Peyer's patch (tissue), 4 donors: Measurements from ENCODE around the gene CASZ1. TPM values are rescaled to one million over a fixed set of nuclear protein-coding genes. Genes with fewer than 3 reads are reported as not detected.
A peak's percentile ranks its signal among the peaks of the same experiment; 100 is the strongest.

ENCODE experiments used
- DNase-seq, 3 donors: peaks; one replicate each; pipeline ENCODE4 v3.0.0-alpha.2; 2017 to 2019
- H3K27ac ChIP-seq, 4 donors: fragments of 200-600 bp; sonication (generic); one replicate each; pipeline ENCODE4 v1.5.1; 2016 to 2019
- H3K27me3 ChIP-seq, 2 donors: fragments of 200-600 bp; sonication (generic); one replicate each; pipeline ENCODE4 v1.5.1; 2019
- H3K36me3 ChIP-seq, 3 donors: fragments of 200-600 bp; sonication (generic); one replicate each; pipeline ENCODE4 v1.5.1; 2016 to 2019
- H3K4me1 ChIP-seq, 4 donors: fragments of 200-600 bp; sonication (generic); one replicate each; pipeline ENCODE4 v1.5.1; 2016 to 2019
- H3K4me3 ChIP-seq, 4 donors: fragments of 200-600 bp; sonication (generic); 1 replicate in 3 of 4; 2 replicates in 1 of 4; pipeline ENCODE4 v1.5.1; 2016 to 2019; ENCODE audit warnings: mild to moderate bottlenecking in 1 of 4
- H3K9me3 ChIP-seq, 4 donors: fragments of 200-600 bp; sonication (generic); one replicate each; pipeline ENCODE4 v1.5.1; 2016 to 2019; ENCODE audit warnings: mild to moderate bottlenecking in 1 of 4
- CTCF ChIP-seq, 6 experiments: fragments of 450-650 bp in 4 of 6; fragments of 200-600 bp in 2 of 6; sonication (generic) in 1 of 6; IDR thresholded peaks; one replicate each; pipeline ENCODE4 v1.5.1; 2017 to 2019; ENCODE audit warnings: antibody characterized with exemption in 6 of 6, mild to moderate bottlenecking in 3 of 6, moderate library complexity in 1 of 6
- POLR2A ChIP-seq, 2 donors: fragments of 450-650 bp; IDR thresholded peaks; one replicate each; pipeline ENCODE4 v1.5.1; 2017; ENCODE audit warnings: antibody characterized with exemption in 2 of 2, mild to moderate bottlenecking in 2 of 2, moderate library complexity in 2 of 2
- total RNA-seq, 4 donors: library from RNA; depleted of rRNA; stranded (reverse); fragments of >200 nt; gene quantifications; one replicate each; pipeline ENCODE4 v1.1.0, GENCODE V29; 2016

The CASZ1 gene
- total RNA-seq, 4 donors from 2014 or later = 87.5 to 165 (median 137) TPM

DNA sequence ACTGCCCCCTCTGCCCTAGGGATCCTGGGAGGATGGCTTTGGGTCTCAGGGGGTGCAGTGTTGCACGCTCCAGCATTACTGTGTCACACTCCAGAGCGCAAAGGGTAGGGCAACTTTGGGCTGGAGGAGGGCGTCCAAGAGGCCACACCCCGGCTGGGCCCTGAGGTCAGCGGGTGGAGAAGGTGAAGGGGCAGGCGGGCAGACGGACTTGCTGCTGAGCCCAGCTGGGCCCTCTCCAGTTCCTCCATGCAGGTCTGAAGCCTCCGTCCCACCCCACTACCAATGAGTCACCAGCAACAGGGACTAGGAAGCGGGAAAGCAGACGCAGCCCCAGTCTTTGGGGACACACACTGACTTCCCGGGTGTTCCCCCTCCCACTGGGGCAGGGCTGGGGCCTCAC is 116.0 kb downstream of the CASZ1 start:
- H3K4me3 ChIP-seq = no peak overlapping the region
- TF ChIP-seq CTCF (IDR thresholded peaks at IDR 0.05) = no peak
- no peak for TF ChIP-seq POLR2A (IDR thresholded peaks at IDR 0.05)

GRCh38 chr1:10679496-10680220 is 116.8 kb downstream of the CASZ1 start:
- peak in 1 of 3 donors; percentile 58 for DNase-seq
- TF ChIP-seq CTCF (IDR thresholded peaks at IDR 0.05) = no peak
- TF ChIP-seq POLR2A (IDR thresholded peaks at IDR 0.05) = no peak
- Histone ChIP-seq H3K27me3 (no peaks in the 10 kb centered on the region), H3K4me3 (no peak overlapping the region), H3K4me1 (peaks cover 0 to 100% (median 6%) of the 10 kb centered on the region in 4 donors), H3K9me3 (no peaks in the 10 kb centered on the region), H3K36me3 (no peaks in the 10 kb centered on the region), H3K27ac (peak overlapping the region in 2 of 4 donors; percentile 81 to 83)

More for the DNA sequence above, 116.0 kb downstream of the CASZ1 start:
- peaks cover 0 to 100% (median 4%) of the 10 kb centered on the region in 4 donors for H3K4me1 ChIP-seq
- H3K9me3 ChIP-seq = no peaks in the 10 kb centered on the region
- H3K27me3 ChIP-seq = no peaks in the 10 kb centered on the region
- peak overlapping the region in 2 of 4 donors; percentile 81 to 83 for H3K27ac ChIP-seq
- DNase-seq = peak in 1 of 3 donors; percentile 56
- no peaks in the 10 kb centered on the region for H3K36me3 ChIP-seq

DNA sequence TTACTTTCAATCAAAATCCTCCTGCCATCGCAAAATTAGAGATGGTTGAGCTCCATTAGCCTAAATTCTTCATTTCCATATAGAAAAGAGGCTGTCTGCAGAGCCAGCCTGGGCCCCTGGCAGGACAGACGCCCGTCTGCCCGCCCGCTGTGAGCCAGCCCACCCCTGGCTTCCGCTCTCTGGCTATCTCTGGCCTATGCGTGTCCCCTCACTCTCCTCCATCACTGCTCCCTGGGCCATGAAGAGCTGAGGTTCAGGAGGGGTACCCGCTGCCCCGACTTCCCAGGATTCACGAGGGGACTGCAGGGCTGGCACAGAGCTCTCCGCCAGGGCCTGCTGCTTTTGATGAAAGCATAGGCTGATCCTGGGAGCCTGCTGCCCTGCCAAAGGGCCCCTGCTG is 117.6 kb downstream of the CASZ1 start:
- Histone ChIP-seq H3K36me3 (peaks cover 0 to 5% (median 0%) of the 10 kb centered on the region in 3 donors), H3K4me3 (no peak overlapping the region), H3K4me1 (peaks cover 0 to 100% (median 6%) of the 10 kb centered on the region in 4 donors), H3K27ac (peak overlapping the region in 2 of 4 donors; percentile 81 to 83), H3K9me3 (no peaks in the 10 kb centered on the region), H3K27me3 (no peaks in the 10 kb centered on the region)
- DNase-seq = no peak
- no peak for TF ChIP-seq POLR2A (IDR thresholded peaks at IDR 0.05)
- no peak for TF ChIP-seq CTCF (IDR thresholded peaks at IDR 0.05)

DNA sequence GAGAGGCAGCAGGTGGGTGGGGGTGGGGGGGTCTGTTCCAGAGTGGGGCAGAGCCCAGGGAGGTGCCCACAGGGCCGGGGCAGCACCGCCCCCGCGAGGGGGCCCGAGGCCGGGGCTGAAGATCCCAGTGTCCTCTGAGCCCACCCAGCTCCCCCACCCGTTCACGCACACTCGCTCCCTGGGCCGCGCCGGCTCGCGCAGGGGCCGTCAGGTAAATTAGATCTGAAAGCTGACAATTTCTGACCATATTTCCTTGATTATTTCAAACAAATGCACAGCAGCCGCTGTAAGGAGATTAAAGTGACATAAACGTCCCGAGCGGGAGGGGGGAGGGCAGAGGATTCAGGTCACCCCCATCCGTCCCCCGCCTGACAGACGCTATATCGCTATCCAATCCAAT is 118.0 kb downstream of the CASZ1 start:
- no peak overlapping the region for H3K4me3 ChIP-seq
- TF ChIP-seq CTCF (IDR thresholded peaks at IDR 0.05) = no peak
- no peak for TF ChIP-seq POLR2A (IDR thresholded peaks at IDR 0.05)
- peaks cover 0 to 99% (median 6%) of the 10 kb centered on the region in 4 donors for H3K4me1 ChIP-seq
- no peaks in the 10 kb centered on the region for H3K9me3 ChIP-seq
- peaks cover 0 to 5% (median 0%) of the 10 kb centered on the region in 3 donors for H3K36me3 ChIP-seq
- no peak for DNase-seq
- H3K27me3 ChIP-seq = no peaks in the 10 kb centered on the region
- peak overlapping the region in 2 of 4 donors; percentile 81 to 83 for H3K27ac ChIP-seq

- Histone ChIP-seq H3K4me3 (peak overlapping the region in 1 of 4 donors; percentile 25), H3K36me3 (peaks cover 0 to 5% (median 0%) of the 10 kb centered on the region in 3 donors), H3K27me3 (no peaks in the 10 kb centered on the region), H3K27ac (peak overlapping the region in 3 of 4 donors; percentile 49 to 83 (median 81)), H3K4me1 (peaks cover 0 to 93% (median 6%) of the 10 kb centered on the region in 4 donors), H3K9me3 (no peaks in the 10 kb centered on the region)
- peak in 2 of 3 donors; percentile 86 to 88 for DNase-seq
- peak in 1 of 6 experiments; percentile 8 for TF ChIP-seq CTCF (IDR thresholded peaks at IDR 0.05)
- TF ChIP-seq POLR2A (IDR thresholded peaks at IDR 0.05) = no peak
Observed at GRCh38 chr1:10677491-10678391, 118.7 kb downstream of the CASZ1 start.
